ENCODE data around the gene CSE1L.
"Not testable (repeated sequence)": the region's sequence is repeated elsewhere in the genome, so short reads cannot be mapped to it uniquely, and the experiment has no call there.

DNA sequence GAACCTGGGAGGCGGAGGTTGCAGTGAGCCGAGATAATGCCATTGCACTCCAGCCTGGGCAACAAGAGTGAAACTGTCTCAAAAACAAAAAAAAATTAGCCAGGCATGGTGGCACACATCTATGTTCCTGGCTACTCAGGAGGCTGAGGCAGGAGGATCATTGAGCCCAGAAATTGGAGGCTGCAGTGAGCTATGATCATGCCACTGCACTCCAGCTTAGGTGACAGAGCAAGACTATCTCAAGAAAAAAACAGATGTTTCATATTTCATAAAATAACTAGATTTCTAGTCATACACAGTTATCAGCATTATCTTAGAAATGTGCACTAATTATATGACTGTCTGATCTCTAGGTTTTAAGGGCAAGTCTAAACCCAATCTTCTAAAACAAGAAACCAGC, 17.9 kb upstream of the CSE1L start:
- TF ChIP-seq, protein P1, sequence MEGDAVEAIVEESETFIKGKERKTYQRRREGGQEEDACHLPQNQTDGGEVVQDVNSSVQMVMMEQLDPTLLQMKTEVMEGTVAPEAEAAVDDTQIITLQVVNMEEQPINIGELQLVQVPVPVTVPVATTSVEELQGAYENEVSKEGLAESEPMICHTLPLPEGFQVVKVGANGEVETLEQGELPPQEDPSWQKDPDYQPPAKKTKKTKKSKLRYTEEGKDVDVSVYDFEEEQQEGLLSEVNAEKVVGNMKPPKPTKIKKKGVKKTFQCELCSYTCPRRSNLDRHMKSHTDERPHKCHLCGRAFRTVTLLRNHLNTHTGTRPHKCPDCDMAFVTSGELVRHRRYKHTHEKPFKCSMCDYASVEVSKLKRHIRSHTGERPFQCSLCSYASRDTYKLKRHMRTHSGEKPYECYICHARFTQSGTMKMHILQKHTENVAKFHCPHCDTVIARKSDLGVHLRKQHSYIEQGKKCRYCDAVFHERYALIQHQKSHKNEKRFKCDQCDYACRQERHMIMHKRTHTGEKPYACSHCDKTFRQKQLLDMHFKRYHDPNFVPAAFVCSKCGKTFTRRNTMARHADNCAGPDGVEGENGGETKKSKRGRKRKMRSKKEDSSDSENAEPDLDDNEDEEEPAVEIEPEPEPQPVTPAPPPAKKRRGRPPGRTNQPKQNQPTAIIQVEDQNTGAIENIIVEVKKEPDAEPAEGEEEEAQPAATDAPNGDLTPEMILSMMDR (IDR thresholded peaks at IDR 0.05), result not testable (repeated sequence)
- not testable (repeated sequence) for TF ChIP-seq POLR2A (IDR thresholded peaks at IDR 0.05)
